Adipocyte (in vitro differentiated cells): ENCODE measurements around the gene CPNE2.
"Not testable (repeated sequence)": the region's sequence is repeated elsewhere in the genome, so short reads cannot be mapped to it uniquely, and the experiment has no call there.

Source experiments
- DNase-seq: peaks from one replicate; pipeline ENCODE4 v3.0.0-alpha.2; 2015; ENCODE audit warnings: low read depth
- H3K27me3 ChIP-seq: replicated peaks from 2 replicates; pipeline ENCODE4 v1.7.0; 2013; ENCODE audit warnings: mild to moderate bottlenecking, low read length, moderate library complexity; ENCODE audit not compliant: control insufficient read depth, insufficient read depth
- H3K36me3 ChIP-seq: 2 replicates; pipeline ENCODE4 v1.7.0; 2013; ENCODE audit warnings: low read length, mild to moderate bottlenecking, moderate library complexity; ENCODE audit not compliant: control insufficient read depth, insufficient read depth, severe bottlenecking
- H3K4me1 ChIP-seq: 2 replicates; pipeline ENCODE4 v1.7.0; 2013; ENCODE audit warnings: mild to moderate bottlenecking, low read length, moderate library complexity; ENCODE audit not compliant: control insufficient read depth, insufficient read depth
- H3K4me3 ChIP-seq: 2 replicates; pipeline ENCODE4 v1.7.0; 2013; ENCODE audit warnings: mild to moderate bottlenecking, low read length, moderate library complexity
- H3K9ac ChIP-seq: 2 replicates; pipeline ENCODE4 v1.7.0; 2013; ENCODE audit warnings: mild to moderate bottlenecking, low read length, moderate library complexity
- H3K9me3 ChIP-seq: 2 replicates; pipeline ENCODE4 v1.7.0; 2013; ENCODE audit warnings: mild to moderate bottlenecking, low read length, moderate library complexity; ENCODE audit not compliant: control insufficient read depth

The CPNE2 gene

DNA sequence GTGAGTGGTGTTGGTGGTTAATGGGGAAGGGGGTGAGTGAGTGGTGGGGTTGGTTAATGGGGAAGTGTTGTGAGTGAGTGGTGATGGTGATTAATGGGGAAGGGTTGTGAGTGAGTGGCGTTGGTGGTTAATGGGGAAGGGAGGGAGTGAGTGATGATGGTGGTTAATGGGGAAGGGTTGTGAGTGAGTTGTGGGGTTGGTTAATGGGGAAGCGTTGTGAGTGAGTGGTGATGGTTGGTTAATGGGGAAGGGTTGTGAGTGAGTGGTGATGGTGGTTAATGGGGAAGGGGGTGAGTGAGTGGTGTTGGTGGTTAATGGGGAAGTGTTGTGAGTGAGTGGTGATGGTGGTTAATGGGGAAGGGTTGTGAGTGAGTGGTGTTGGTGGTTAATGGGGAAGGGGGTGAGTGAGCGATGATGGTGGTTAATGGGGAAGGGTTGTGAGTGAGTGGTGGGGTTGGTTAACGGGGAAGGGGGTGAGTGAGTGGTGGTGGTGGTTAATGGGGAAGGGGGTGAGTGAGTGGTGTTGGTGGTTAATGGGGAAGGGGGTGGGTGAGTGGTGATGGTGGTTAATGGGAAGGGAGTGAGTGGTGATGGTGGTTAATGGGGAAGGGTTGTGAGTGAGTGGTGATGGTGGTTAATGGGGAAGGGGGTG lies 21.2 kb upstream of the CPNE2 start:
- not testable (repeated sequence) for H3K9ac ChIP-seq, H3K27me3 ChIP-seq, H3K4me3 ChIP-seq, H3K9me3 ChIP-seq, H3K36me3 ChIP-seq, DNase-seq
- peaks cover 11% of the 10 kb centered on the region for H3K4me1 ChIP-seq

DNA sequence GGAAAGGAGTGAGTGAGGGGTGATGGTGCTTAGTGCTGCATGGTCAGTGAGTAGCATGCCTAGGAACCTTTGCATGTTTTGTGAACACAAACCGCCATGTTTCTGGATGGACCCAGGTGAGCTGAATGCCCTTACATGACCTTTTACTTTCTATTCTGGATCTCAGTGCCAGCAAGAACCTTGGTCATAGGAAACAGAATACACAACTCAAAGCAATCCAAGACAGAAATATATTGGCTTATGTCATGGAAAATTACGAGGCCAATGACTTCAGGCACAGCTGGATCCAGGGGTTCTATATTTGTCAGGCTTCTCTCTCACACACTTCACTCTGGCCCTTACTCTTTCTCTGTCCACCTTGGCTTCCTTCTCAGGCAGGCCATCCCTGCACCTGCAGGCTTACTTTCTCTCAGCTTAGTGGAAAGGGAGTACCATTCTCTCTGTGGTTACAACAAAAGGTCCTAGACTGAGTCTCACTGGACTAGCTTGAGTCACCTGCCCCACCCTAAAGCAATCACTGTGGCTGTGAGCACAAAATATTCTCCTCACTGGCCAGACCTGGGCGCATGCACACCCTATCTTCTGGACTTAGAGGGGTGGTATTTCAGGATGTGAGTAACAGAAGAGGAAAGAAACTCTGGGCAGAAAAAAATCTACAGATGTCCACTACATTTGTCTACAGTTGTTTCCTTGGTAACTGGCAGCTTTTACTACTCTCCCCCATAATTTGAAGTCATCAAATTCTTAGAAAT lies 20.4 kb upstream of the CPNE2 start:
- Histone ChIP-seq H3K9ac (no peak overlapping the region), H3K9me3 (no peaks in the 10 kb centered on the region), H3K27me3 (no peaks in the 10 kb centered on the region), H3K4me3 (no peak overlapping the region), H3K36me3 (peaks cover 4% of the 10 kb centered on the region), H3K4me1 (peaks cover 11% of the 10 kb centered on the region)
- peak; percentile 23 for DNase-seq

DNA sequence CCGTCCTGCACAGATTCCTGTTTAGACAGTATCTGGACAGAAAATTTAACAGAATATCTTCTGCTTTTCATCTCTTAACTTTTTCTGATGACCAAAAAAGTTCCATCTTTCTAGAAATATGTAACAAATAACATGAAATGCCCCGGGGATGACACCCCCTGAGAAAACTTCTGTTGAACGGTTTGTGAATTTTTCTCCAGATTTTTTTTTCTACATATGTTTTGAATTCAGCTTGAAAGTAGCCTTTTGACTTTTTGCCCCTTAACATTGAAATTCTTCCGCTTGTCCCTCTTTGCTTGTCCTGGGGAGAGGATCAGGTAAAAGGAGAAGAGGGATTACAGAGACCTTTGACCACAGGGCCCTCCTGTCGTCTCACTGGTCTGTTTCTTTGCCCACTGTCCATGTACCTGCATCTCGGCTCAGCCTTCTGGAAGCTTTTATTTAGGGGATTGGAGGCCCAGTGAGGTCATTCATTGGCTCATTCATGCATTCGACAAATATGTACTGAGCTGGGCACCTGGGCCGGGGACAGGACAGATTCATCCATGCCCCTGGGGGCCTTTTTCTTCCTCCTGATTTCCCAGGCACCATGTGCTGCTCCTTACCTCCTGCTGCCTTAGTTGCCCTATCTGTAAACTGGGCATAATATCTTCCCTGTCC lies 19.6 kb upstream of the CPNE2 start:
- Histone ChIP-seq H3K9ac (no peak overlapping the region), H3K9me3 (no peaks in the 10 kb centered on the region), H3K4me3 (no peak overlapping the region), H3K36me3 (peaks cover 2% of the 10 kb centered on the region), H3K4me1 (peaks cover 11% of the 10 kb centered on the region), H3K27me3 (no peaks in the 10 kb centered on the region)
- no peak for DNase-seq

DNA sequence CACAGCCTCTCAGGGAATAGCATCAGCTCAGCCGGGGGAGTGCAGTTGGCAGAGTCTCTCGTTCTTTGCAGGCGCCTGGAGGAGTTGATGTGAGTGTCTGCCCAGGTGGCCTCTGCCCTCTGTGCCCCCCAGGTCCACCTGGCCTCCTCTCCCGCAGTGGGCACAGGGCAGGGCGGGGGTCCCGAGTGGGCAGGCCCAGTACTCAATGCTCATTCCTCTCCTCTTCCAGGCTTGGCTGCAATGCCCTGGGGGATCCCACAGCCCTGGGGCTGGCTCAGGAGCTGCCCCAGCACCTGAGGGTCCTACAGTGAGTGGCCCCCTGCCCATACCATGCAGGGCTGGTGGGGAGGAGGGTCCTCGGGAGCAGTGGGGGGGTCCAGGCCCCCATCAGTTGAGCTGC lies 14.7 kb upstream of the CPNE2 start:
- DNase-seq: no peak

DNA sequence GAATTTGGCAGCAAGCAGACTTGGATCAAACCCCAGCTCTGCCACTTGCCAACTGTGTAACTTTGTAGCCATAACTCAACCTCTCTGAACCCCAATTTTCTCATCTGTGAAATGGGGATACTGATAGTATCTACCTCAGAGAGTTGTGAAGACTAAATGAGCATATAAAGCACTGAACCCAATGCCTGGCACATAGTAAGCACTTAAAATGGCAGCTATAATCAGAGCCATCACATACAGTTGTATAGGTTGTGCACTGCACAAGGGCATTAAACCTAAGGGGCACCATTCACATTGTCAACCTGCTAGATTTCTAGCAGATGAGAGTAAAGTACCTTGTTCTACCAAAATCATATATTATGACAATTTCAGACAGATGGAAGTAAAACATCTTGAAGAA lies 10.6 kb upstream of the CPNE2 start:
- no peaks in the 10 kb centered on the region for H3K9me3 ChIP-seq
- no peak for DNase-seq
- no peak overlapping the region for H3K4me3 ChIP-seq
- peaks cover 11% of the 10 kb centered on the region for H3K36me3 ChIP-seq
- H3K4me1 ChIP-seq: no peaks in the 10 kb centered on the region
- no peak overlapping the region for H3K9ac ChIP-seq
- peaks cover 1% of the 10 kb centered on the region for H3K27me3 ChIP-seq

More for the DNA sequence above, 14.7 kb upstream of the CPNE2 start:
- Histone ChIP-seq H3K9ac (no peak overlapping the region), H3K27me3 (no peaks in the 10 kb centered on the region), H3K36me3 (peaks cover 10% of the 10 kb centered on the region), H3K9me3 (no peaks in the 10 kb centered on the region), H3K4me1 (no peaks in the 10 kb centered on the region), H3K4me3 (no peak overlapping the region)

DNA sequence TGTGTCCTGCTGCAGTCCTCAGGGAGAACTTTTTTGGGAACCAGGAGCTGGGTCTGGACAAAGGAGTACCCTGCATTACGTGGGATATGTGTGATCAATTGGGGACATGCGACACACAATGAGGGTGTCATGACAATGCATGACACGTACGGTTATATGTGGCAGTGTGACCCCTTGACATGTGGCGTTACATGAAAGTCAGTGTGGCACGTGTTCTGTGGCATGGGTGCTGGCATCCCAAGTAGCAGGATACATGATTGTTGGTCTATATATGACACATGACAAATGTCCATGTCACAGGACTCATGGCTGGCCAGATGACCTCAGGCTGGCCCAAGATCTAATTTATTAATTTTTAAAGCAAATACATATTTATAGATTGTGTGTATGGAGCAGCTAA lies 9.7 kb upstream of the CPNE2 start:
- no peak overlapping the region for H3K9ac ChIP-seq
- no peaks in the 10 kb centered on the region for H3K9me3 ChIP-seq
- peaks cover 11% of the 10 kb centered on the region for H3K36me3 ChIP-seq
- no peak overlapping the region for H3K4me3 ChIP-seq
- H3K27me3 ChIP-seq: peaks cover 8% of the 10 kb centered on the region
- DNase-seq: no peak
- H3K4me1 ChIP-seq: no peaks in the 10 kb centered on the region

DNA sequence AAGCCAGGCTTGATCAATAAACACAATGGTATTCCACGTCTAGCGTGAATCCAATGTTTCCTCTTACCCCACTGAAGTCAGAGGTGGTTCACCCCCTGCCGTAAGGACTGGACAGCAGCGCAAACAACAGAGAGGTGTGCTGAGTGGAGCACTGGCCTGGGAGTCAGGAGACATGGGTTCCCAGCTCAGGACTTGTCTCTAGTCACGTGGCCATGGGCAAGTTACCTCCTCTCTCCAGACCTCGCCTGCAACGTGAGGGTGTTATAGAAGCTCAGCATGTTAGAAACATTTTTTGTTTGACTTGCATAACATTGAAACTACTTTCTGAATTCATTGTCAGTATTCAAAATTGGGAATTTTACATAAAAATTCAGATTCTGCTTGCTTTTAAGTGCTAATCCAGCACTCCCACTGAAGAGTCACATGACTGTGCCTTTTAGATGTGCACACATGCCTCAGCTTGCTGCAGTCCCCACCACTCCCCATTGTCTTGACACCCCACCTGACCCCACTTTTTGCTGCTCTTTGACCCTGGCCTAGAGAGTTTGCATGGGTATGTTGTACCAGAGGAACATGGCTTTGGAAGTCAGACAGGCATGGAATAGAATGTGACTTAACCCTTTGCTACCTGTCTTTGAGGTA lies 8.8 kb upstream of the CPNE2 start:
- no peak for DNase-seq
- Histone ChIP-seq H3K4me1 (no peaks in the 10 kb centered on the region), H3K36me3 (peaks cover 11% of the 10 kb centered on the region), H3K27me3 (peaks cover 11% of the 10 kb centered on the region), H3K9me3 (no peaks in the 10 kb centered on the region), H3K9ac (no peak overlapping the region), H3K4me3 (no peak overlapping the region)

DNA sequence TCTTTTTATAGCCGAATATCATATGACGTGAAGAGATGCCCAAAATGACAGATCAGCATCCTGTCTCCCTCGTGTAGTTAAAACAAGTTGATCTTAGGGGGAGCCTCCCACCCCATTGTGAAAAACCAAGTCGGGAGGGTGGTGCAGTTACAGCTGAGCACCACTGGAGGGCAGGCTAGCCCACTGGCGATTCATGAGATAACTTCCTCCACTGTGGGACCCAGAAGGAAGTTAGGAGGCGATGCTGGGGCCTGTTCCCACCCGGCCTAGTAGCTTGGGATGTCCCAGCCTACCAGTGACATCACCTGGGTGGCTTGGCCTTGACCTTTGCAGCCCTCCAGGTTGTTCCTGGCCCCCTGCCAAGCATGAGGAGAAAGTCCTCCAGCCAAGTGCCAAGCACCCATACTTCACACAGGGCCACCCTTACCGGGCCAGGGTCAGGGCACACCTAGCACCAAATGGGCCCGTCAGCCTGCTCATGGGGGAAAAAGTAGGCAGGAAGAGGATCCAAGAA lies 8.1 kb upstream of the CPNE2 start:
- Histone ChIP-seq H3K4me3 (no peak overlapping the region), H3K27me3 (peaks cover 11% of the 10 kb centered on the region), H3K36me3 (peaks cover 11% of the 10 kb centered on the region), H3K4me1 (no peaks in the 10 kb centered on the region), H3K9ac (no peak overlapping the region), H3K9me3 (no peaks in the 10 kb centered on the region)
- DNase-seq: peak; percentile 88

DNA sequence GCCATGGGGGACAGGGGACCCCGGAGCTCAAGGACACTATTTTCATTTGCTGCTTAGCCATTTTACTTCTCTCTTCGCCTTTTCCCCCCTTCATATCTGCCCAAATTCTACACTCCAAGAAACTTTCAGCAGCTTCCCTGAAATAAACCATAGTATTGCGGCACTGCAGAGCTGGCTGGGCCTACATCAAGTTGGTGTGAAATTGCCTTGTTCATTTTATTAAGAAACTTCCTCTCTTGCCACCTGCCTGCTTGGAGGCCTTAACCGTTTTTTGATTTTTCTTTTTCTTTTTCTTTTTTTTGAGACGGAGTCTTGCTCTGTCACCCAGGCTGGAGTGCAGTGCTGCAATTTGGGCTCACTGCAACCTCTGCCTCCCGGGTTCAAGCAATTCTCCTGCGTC lies 7.4 kb upstream of the CPNE2 start:
- peaks cover 11% of the 10 kb centered on the region for H3K36me3 ChIP-seq
- H3K9me3 ChIP-seq: no peaks in the 10 kb centered on the region
- H3K27me3 ChIP-seq: peaks cover 11% of the 10 kb centered on the region
- no peak overlapping the region for H3K9ac ChIP-seq
- no peak overlapping the region for H3K4me3 ChIP-seq
- no peak for DNase-seq
- H3K4me1 ChIP-seq: no peaks in the 10 kb centered on the region

DNA sequence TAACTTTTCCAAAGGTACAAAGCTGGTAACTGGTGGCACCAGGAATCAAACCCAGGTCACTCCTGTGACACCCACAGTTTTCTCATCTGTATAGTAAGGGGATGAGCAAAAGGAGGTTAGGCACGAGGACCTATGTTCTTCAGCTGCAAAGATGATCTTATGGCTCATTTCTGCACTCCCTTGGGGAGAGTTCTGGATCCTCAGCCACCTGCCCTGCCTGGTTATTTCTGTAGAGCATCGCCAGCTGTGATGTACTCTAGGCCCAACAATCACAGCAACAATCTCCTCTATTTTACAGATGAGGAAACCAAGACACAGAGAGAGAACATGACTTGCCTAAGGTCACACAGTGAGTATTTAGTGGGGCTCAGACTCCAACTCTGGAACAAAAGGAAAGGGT lies 5.4 kb upstream of the CPNE2 start:
- Histone ChIP-seq H3K4me3 (no peak overlapping the region), H3K36me3 (peaks cover 4% of the 10 kb centered on the region), H3K27me3 (peaks cover 11% of the 10 kb centered on the region), H3K9me3 (no peaks in the 10 kb centered on the region), H3K9ac (no peak overlapping the region), H3K4me1 (peaks cover 7% of the 10 kb centered on the region)
- DNase-seq: no peak

DNA sequence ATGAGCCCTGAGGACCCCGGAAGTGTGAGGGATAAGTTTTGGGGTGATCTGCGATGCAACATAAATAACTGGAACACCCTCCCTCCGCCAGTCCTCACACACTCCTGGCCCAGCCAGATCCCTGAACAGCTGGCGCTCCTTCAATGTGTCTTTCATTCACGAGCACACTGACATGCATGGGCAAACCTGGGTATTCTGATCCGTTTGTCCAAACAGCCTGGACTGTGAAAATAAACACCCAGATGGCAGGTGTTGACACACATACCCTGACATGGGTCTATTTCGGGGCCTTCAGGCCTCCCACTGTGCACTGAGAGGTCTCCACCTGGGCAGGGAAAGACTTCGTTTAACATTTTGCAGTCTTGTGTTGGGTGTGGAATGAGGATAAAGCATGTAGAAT lies 3.0 kb upstream of the CPNE2 start:
- H3K9me3 ChIP-seq: no peaks in the 10 kb centered on the region
- peaks cover 11% of the 10 kb centered on the region for H3K27me3 ChIP-seq
- no peak for DNase-seq
- H3K9ac ChIP-seq: no peak overlapping the region
- no peak overlapping the region for H3K4me3 ChIP-seq
- peaks cover 20% of the 10 kb centered on the region for H3K4me1 ChIP-seq
- H3K36me3 ChIP-seq: no peaks in the 10 kb centered on the region
